Caco-2 (cell line): ENCODE results near the gene PITHD1. TPM values are rescaled to one million over a fixed set of nuclear protein-coding genes. Genes with fewer than 3 reads are reported as not detected.
A peak's percentile ranks its signal among the peaks of the same experiment; 100 is the strongest.

ENCODE experiments used
- BruUV-seq: library from RNA; stranded (reverse); fragments of 400-500 nt; replicated peaks from 2 replicates; lab custom pipeline; 2021; lab: Mats Ljungman, UMichigan
- CTCF ChIA-PET: fragments of 300-600 bp; sonication (Branson Sonifier 250); formaldehyde crosslinking; loops from one replicate; lab custom pipeline; 2022; ENCODE audit warnings: antibody characterized with exemption; lab: Charles Lee
- POLR2A ChIA-PET: fragments of 300-600 bp; sonication (Branson Sonifier 250); formaldehyde crosslinking; loops from one replicate; lab custom pipeline; 2022; ENCODE audit warnings: antibody characterized with exemption; lab: Charles Lee
- DNase-seq, 2 experiments: peaks; one replicate each; pipeline versions ENCODE4 v3.0.0 to v3.0.0-alpha.2; 2020 to 2022
- H3K27me3 ChIP-seq: replicated peaks from 2 replicates; pipeline ENCODE4 v1.6.0; 2011; ENCODE audit warnings: low read length; ENCODE audit not compliant: control insufficient read depth, insufficient read depth
- H3K36me3 ChIP-seq: 2 replicates; pipeline ENCODE4 v1.5.1; 2011; ENCODE audit warnings: low read length; ENCODE audit not compliant: control insufficient read depth, insufficient read depth
- H3K4me1 ChIP-seq: fragments of 250-450 bp; sonication (Bioruptor Pico); 2 replicates; pipeline ENCODE4 v1.5.1; 2020; ENCODE audit warnings: mild to moderate bottlenecking
- H3K4me3 ChIP-seq: 2 replicates; pipeline ENCODE4 v1.5.1; 2011; ENCODE audit warnings: low read depth, mild to moderate bottlenecking, control low read depth, low read length
- H3K9me3 ChIP-seq: fragments of 250-450 bp; sonication (Bioruptor Pico); 2 replicates; pipeline ENCODE4 v1.5.1; 2020; ENCODE audit warnings: mild to moderate bottlenecking, moderate library complexity
- H3K27ac Mint-ChIP-seq: one replicate; pipeline ENCODE4 v1.8.0; 2022; ENCODE audit warnings: mixed read lengths; ENCODE audit not compliant: unreplicated experiment
- H3K27me3 Mint-ChIP-seq: one replicate; pipeline ENCODE4 v1.8.0; 2022; ENCODE audit warnings: mixed read lengths; ENCODE audit not compliant: insufficient read depth, unreplicated experiment
- H3K36me3 Mint-ChIP-seq: one replicate; pipeline ENCODE4 v1.8.0; 2022; ENCODE audit warnings: mild to moderate bottlenecking, mixed read lengths; ENCODE audit not compliant: insufficient read depth, unreplicated experiment
- H3K4me1 Mint-ChIP-seq: one replicate; pipeline ENCODE4 v1.8.0; 2022; ENCODE audit warnings: low read depth, mixed read lengths; ENCODE audit not compliant: unreplicated experiment
- H3K4me3 Mint-ChIP-seq: one replicate; pipeline ENCODE4 v1.8.0; 2022; ENCODE audit warnings: mild to moderate bottlenecking, moderate library complexity, mixed read lengths; ENCODE audit not compliant: unreplicated experiment
- H3K9me3 Mint-ChIP-seq: one replicate; pipeline ENCODE4 v1.8.0; 2022; ENCODE audit warnings: mixed read lengths; ENCODE audit not compliant: unreplicated experiment
- intact Hi-C: fragments of 100-400 bp; cut with micrococcal nuclease; formaldehyde crosslinking; loops from one replicate; pipeline ENCODE4 v1.10.0; 2022; ENCODE audit not compliant: unreplicated experiment
- total RNA-seq: library from RNA; stranded (reverse); gene quantifications from 2 replicates; pipeline ENCODE4 v1.2.3, GENCODE V29; 2022
- TF ChIP-seq, protein P1 (sequence below), 2 experiments: fragments of 200-600 bp in 1 of 2; IDR thresholded peaks; 1 replicate in 1 of 2; 2 replicates in 1 of 2; pipeline versions ENCODE4 v1.5.1 to v1.8.0; 2011 to 2022; ENCODE audit warnings: antibody characterized with exemption in 1 of 2, control low read depth in 1 of 2, inconsistent platforms in 1 of 2, low read depth in 1 of 2, low read length in 1 of 2, mild to moderate bottlenecking in 1 of 2, moderate library complexity in 1 of 2; ENCODE audit not compliant: insufficient read depth in 1 of 2, severe bottlenecking in 1 of 2, unreplicated experiment in 1 of 2

Gene PITHD1
- total RNA-seq, 1 experiment from 2014 or later = 47.8 TPM

DNA sequence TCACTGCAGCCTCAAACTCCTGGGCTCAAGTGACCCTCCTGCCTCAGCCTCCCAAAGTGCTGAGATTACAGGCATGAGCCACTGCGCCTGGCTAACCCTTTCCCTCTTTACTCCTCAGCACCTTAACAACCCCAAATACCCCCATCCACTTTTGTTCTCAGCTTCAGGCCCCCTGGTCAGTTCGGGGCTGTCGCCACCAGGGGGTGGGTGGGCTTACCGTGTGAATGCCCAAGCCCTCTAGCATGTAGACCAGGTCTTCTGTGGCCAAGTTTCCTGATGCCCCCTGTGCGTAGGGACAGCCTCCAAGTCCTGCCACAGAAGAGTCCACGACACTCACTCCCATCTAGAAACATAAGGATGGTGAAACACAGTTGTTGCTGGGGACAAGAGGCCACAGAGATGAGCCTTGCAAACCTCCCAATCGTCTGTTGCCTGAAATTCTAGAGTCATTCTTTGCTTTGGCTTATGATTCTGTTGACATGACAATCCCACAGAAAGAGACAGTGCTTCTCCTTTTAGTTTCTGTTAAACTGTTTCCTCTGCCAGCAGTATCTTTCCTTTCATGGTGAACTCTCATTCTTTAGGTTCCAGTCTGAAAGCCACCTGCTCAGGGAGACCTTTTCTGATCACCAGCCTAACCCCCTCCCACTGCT lies 26.1 kb downstream of the PITHD1 start:
- no peak overlapping the region for H3K4me3 ChIP-seq
- peaks cover 2% of the 10 kb centered on the region; the same call in 1 of the 2 replicates for H3K4me1 ChIP-seq
- TF ChIP-seq, protein P1, sequence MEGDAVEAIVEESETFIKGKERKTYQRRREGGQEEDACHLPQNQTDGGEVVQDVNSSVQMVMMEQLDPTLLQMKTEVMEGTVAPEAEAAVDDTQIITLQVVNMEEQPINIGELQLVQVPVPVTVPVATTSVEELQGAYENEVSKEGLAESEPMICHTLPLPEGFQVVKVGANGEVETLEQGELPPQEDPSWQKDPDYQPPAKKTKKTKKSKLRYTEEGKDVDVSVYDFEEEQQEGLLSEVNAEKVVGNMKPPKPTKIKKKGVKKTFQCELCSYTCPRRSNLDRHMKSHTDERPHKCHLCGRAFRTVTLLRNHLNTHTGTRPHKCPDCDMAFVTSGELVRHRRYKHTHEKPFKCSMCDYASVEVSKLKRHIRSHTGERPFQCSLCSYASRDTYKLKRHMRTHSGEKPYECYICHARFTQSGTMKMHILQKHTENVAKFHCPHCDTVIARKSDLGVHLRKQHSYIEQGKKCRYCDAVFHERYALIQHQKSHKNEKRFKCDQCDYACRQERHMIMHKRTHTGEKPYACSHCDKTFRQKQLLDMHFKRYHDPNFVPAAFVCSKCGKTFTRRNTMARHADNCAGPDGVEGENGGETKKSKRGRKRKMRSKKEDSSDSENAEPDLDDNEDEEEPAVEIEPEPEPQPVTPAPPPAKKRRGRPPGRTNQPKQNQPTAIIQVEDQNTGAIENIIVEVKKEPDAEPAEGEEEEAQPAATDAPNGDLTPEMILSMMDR (IDR thresholded peaks at IDR 0.05; ENCODE audit: insufficient read depth in 1 of 2, low read depth in 1 of 2, low read length in 1 of 2, severe bottlenecking in 1 of 2, unreplicated experiment in 1 of 2) = peak in 1 of 2 experiments; percentile 16
- no TSS peak for BruUV-seq
- Mint-ChIP-seq H3K27me3 (no peaks in the 10 kb centered on the region), H3K4me1 (no peaks in the 10 kb centered on the region), H3K27ac (no peak overlapping the region), H3K4me3 (no peak overlapping the region), H3K36me3 (peaks cover 15% of the 10 kb centered on the region), H3K9me3 (no peaks in the 10 kb centered on the region)
- intact Hi-C loops = loop anchor here (10.0 kb wide), 1 partner anchor 220 kb away; no protein-coding TSS in a partner anchor
- no peaks in the 10 kb centered on the region for H3K9me3 ChIP-seq
- CTCF ChIA-PET = interaction anchor here (0.7 to 1.0 kb wide), 2 partner anchors 32 to 112 kb away, joined by 3 to 4 read pairs; no protein-coding TSS in a partner anchor
- H3K27me3 ChIP-seq = no peaks in the 10 kb centered on the region
- POLR2A ChIA-PET = interaction anchor here (0.5 kb wide), 1 partner anchor 21 kb away, joined by 4 read pairs; no protein-coding TSS in a partner anchor
- DNase-seq = peak in 1 of 2 experiments; percentile 17
- H3K36me3 ChIP-seq = no peaks in the 10 kb centered on the region

DNA sequence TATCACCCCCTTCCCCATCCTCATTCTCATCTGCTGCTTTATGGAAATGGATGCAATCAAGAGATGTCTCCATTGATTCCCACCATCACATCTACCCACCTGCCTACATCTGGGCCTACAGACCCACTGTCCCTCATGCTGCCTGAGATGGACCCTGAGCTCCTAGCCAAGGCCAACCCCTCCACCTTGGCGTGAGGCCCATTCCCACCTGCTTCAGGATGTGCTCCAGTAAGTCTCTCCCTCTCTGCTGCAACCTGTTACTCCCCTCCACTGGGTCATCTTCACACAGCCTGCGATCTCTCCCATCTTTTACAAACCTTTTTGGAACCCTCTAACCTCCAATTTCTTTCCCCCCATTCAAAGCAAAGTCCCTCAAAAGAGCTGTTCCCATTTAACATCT lies 26.8 kb downstream of the PITHD1 start:
- H3K4me3 Mint-ChIP-seq = no peak overlapping the region
- no peaks in the 10 kb centered on the region for H3K36me3 ChIP-seq
- H3K27me3 Mint-ChIP-seq = no peaks in the 10 kb centered on the region
- DNase-seq = no peak
- H3K27ac Mint-ChIP-seq = no peak overlapping the region
- H3K4me1 Mint-ChIP-seq = no peaks in the 10 kb centered on the region
- H3K36me3 Mint-ChIP-seq = peaks cover 8% of the 10 kb centered on the region
- no peaks in the 10 kb centered on the region for H3K9me3 ChIP-seq
- H3K27me3 ChIP-seq = no peaks in the 10 kb centered on the region
- no TSS peak for BruUV-seq
- CTCF ChIA-PET = no interaction called here
- H3K9me3 Mint-ChIP-seq = no peaks in the 10 kb centered on the region
- no peak overlapping the region for H3K4me3 ChIP-seq
- TF ChIP-seq, protein P1 (IDR thresholded peaks at IDR 0.05; ENCODE audit: insufficient read depth in 1 of 2, low read depth in 1 of 2, low read length in 1 of 2, severe bottlenecking in 1 of 2, unreplicated experiment in 1 of 2) = no peak
- H3K4me1 ChIP-seq = no peaks in the 10 kb centered on the region
- POLR2A ChIA-PET = no interaction called here
- intact Hi-C loops = loop anchor here (10.0 kb wide), 1 partner anchor 220 kb away; no protein-coding TSS in a partner anchor

DNA sequence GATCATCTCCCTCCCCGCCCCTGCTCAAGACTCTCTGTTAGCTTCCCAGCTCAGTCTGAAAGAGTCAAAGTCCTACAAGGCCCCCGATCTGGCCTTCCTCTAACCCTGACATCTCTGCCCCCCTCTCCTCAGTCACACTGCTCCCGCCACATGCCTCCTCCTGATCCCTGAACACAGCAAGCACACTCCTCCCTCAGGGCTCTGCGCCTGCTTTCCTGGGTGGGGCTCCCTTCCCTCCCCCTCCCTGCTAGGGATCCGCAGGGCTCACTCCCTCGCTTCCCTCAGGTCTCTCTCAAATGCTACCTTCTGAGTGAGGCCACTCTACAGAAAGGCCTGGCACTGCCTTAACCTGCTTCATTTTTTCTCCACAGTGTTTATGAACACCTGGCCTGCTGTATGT lies 28.1 kb downstream of the PITHD1 start:
- TF ChIP-seq, protein P1 (IDR thresholded peaks at IDR 0.05; ENCODE audit: insufficient read depth in 1 of 2, low read depth in 1 of 2, low read length in 1 of 2, severe bottlenecking in 1 of 2, unreplicated experiment in 1 of 2) = no peak
- no peaks in the 10 kb centered on the region for H3K36me3 Mint-ChIP-seq
- H3K27me3 ChIP-seq = no peaks in the 10 kb centered on the region
- H3K4me1 ChIP-seq = no peaks in the 10 kb centered on the region
- no peaks in the 10 kb centered on the region for H3K27me3 Mint-ChIP-seq
- intact Hi-C loops = loop anchor here (10.0 kb wide), 1 partner anchor 219 kb away; no protein-coding TSS in a partner anchor
- CTCF ChIA-PET = no interaction called here
- no peak overlapping the region for H3K4me3 Mint-ChIP-seq
- H3K4me1 Mint-ChIP-seq = no peaks in the 10 kb centered on the region
- H3K36me3 ChIP-seq = no peaks in the 10 kb centered on the region
- H3K9me3 ChIP-seq = no peaks in the 10 kb centered on the region
- BruUV-seq = no TSS peak
- no peaks in the 10 kb centered on the region for H3K9me3 Mint-ChIP-seq
- no peak for DNase-seq
- no peak overlapping the region for H3K27ac Mint-ChIP-seq
- POLR2A ChIA-PET = no interaction called here
- no peak overlapping the region for H3K4me3 ChIP-seq
